CD4-positive, alpha-beta T cell treated with Interferon alpha-2 for 1 hour (primary cell): ENCODE data around the gene ZNF423.

Experiments
- DNase-seq, 2 donors: peaks; one replicate each; pipeline ENCODE4 v3.0.0-alpha.2; 2020 to 2022

ZNF423 gene

GRCh38 chr16:49745311-49745747 lies 110.6 kb downstream of the ZNF423 start:
- DNase-seq = no peak

DNA sequence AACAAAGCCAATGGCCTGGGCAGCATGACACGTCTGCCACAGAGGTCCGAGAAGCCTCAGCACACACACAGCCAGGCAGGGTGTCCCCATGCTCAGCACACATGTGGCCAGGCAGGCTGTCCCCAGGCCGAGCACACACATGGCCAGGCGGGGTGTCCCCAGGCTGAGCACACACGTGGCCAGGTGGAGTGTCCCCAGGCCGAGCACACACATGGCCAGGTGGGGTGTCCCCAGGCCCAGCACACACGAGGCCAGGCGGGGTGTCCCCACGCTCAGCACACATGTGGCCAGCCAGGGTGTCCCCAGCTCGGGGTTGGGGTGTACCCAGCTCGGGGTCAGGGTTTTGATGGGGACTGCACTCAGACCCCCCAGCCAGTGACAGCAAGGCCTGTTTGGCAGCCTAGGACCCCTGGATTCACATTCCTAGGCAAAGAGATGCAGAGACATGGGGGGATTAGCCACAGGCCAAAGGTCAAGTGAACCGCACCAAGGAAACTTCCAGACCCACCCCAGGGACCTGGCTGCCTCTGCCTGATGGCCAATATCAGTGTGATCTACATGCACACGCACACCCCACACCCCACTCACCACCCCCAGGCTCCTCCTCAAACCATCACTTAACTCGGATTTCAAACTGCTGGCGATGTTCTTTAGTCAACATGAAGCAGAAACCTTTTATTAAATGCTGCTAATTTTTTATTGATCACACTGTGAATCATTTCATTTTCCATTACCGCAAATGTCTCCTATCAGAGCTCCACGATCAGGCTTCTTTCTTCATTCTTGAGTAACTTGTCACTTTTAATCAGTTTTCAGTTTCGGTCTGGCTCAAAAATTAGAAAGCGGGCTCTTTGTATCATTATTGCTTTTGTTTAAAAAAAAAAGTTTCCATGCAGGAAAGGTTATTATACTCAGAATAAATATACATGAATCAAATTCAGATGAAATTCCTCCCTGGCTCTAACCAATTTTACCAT lies 111.4 kb downstream of the ZNF423 start:
- DNase-seq = no peak

- no peak for DNase-seq
Observed at GRCh38 chr16:49743658-49744057, 112.3 kb downstream of the ZNF423 start.

DNA sequence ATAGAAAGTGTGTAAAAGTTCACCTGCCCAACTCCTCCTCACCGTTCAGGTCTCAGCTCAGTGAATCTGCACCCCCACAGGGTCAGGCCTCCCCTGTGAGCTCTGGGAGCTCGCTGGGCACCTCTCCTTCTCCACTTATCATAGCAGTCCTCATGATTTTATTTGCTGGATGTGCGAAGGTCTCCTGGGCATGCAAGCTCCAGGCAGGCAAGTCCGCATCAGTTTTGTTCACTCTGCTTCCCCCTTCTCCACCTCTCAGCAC lies 112.8 kb downstream of the ZNF423 start:
- DNase-seq = no peak

- no peak for DNase-seq
Observed at GRCh38 chr16:49742428-49743202, 113.3 kb downstream of the ZNF423 start.

DNA sequence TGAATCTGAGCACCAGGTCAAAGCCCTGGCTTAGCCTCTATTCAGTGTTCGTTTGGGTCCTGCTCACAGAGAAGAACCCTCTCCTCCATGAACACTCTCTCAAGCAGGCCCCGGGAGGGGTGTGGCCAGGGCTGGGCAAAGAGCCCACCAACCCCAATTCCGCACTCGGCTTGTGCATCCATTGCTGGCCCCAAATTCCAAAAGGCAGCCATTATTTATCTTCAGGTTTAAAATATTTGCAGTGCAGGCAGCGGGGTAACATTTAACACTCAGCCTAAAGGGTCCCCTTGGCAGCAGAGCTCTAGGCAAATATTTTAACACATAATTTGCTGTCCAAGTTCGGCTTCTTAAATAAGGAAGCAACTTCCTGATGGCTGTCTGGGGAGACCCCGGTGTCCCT lies 115.7 kb downstream of the ZNF423 start:
- DNase-seq = no peak

DNA sequence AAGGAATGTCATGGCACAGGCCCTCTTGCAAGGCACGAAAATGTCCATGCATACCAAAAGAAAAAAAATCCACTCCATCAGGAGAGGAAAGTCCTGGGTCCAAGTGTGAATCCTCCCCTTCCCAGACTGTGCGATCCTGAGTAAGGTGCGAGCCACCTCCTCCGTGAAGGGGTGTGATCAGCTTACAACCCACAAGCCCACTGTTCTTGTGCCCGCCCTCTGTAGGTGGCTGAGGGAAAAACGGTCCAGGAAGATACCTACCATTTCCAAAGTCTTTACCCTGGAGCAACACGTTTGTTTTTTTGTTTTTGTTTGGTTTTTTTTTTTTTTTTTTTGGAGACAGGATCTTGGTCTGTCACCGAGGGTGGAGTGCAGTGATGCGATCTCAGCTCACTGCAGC lies 116.5 kb downstream of the ZNF423 start:
- DNase-seq = no peak

- DNase-seq = no peak
Observed at GRCh38 chr16:49738832-49739231, 117.1 kb downstream of the ZNF423 start.

- DNase-seq = no peak
Observed at GRCh38 chr16:49738001-49738400, 117.9 kb downstream of the ZNF423 start.

DNA sequence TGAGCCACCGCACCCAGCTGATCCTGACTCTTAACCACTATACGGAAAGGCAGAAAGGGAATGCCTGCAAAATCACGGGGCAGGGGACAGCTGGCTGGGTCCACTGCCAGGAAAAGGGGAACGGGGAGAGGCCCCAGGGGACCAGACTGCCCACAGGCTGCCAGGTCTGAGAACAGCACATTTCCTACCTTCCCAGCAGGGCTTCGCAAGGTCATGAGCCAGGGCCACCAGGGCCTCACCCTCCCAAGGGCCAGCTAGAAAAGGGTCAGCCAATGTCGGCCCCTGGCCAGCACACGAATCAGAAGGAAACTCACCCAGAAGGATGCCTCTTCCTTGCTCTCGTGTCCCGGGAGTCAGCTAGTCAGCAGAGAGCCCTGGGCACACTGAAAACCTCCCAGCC lies 118.4 kb downstream of the ZNF423 start:
- DNase-seq = no peak

GRCh38 chr16:49734331-49734730 lies 121.6 kb downstream of the ZNF423 start:
- DNase-seq = no peak

DNA sequence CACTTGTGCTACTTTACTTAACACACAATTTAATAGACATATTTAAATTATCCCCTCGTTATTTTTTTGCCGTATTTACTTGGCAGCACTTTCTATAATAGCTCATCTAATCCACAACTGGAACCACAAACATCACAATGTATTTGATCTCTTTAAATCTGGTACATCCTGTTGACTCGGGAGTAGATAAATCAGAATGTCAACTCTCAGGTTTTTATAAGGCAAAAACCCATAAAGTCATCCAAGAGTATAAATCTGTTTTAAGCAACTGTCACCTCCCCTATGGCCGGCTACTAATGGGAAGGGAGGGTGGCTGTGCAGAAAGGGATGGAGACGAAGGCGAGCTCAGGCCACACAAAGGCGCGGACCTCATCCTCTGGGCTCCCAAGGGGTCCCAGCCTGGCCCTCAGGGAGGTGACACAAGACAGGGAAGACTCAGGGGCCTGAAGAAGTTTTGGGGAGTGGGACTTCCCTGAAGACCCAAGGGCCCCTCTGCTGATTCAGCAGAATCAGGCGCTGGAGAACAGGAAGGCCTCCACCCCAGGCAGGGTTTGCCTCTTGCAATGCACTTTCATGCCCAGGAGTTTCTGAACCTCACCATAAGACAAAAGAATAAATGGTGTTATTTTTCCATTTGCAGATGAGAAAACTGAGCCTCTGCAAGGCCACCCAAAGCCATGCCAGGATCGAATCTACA lies 122.5 kb downstream of the ZNF423 start:
- no peak for DNase-seq

GRCh38 chr16:49731911-49732310 lies 124.0 kb downstream of the ZNF423 start:
- no peak for DNase-seq

DNA sequence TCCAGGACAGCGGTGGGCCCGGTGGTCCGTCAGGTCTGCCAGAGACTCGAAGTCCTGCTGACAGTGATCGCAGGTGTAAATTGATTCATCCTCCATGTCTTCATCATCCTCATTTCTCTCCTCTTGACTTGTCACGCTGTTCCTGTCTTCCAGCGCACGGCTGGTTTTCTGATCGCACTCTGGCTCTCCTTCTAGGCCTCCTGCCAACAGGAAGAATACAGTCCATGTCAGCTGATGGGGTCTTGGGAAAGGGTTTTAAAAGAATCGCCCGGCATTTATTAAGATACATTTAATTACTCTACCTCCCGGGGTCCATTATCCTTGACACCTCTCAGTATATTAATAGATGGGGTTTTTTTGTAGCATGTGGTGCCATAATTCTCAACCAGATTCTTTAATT lies 125.1 kb downstream of the ZNF423 start:
- no peak for DNase-seq

DNA sequence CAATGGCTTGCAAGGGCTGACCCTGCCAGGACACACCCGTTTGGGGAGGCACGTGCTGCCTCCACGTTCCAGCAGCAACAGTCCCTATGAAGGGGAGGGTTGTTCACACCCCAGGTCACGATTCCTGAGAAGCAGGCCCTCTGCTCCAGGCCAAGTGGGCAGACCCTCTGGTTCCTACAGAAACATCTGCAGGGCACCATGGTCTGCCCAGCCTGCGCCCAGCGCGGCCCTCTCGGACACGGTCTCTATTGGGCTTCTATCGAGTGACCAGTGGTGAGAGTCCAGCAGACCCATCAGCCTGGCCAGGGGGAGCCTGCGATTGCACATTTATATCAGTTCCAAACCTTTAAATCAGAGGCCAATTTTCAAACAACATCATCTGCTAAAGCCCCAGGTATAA lies 128.3 kb downstream of the ZNF423 start:
- no peak for DNase-seq

DNA sequence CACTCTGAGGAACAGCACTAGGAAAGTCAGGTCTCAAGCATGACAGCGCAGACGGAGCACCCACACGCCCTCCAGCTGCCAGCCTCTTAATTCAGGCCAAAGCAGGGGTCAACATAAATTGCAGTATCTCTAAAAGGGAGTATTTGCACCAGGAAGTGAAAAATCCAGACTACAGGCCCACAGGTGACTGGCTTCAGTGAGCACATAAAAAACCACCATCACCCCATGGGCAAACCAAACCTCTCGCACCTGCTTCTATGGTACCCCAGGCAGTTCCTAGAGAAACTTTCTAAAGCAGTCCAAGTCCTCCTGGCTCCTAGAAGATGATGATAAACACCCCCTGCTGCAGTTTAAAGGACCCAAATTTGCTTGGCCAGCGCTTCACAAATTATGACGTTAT lies 129.8 kb downstream of the ZNF423 start:
- DNase-seq = no peak

GRCh38 chr16:49725651-49726050 lies 130.3 kb downstream of the ZNF423 start:
- no peak for DNase-seq

GRCh38 chr16:49724774-49725173 lies 131.1 kb downstream of the ZNF423 start:
- DNase-seq = no peak

DNA sequence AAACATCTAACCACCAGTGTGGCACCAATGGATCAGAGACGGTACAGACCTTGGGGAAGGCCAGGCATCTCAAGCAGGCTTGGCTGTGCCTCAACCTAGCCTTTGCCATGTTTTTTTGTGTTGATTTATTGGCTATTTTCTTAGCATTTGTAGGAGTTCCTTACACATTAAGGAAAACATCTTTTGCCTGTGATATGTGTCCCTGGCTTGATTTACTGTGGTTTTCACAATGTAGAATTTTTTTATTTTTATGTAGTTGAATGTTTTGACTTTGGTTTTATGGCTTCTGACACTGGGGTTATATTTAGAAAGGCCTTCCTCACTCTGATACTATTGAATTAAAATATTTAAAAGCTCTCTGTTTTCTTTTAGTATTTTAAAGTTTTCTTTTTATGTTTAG lies 132.6 kb downstream of the ZNF423 start:
- DNase-seq = no peak

- no peak for DNase-seq
Observed at GRCh38 chr16:49720225-49720624, 135.7 kb downstream of the ZNF423 start.

GRCh38 chr16:49717689-49718088 lies 138.2 kb downstream of the ZNF423 start:
- DNase-seq = no peak

- DNase-seq = no peak
Observed at GRCh38 chr16:49716339-49716934, 139.5 kb downstream of the ZNF423 start.

DNA sequence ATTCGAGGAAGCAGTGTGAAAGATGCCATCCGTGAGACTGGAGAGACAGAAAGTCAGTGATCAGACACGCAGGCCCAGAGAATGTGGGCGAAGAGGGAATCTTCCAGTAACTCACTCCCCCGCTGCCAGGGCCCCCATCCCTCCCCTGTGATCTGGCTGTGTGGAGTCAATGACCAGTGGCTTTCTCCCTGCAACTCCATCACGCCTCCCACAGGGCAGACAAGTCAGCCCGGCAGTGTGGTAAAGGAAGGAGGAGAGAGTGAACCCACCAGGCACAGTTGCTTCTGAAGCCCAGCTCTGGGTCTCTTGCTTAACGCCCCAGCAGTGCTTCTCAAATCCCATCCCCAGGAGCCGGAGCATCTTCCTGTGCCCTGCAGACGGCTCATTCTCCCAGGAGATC lies 142.1 kb downstream of the ZNF423 start:
- no peak for DNase-seq
